Muscle of arm (tissue), 12 donors: ENCODE measurements around the gene VWA8. TPM values are rescaled to one million over a fixed set of nuclear protein-coding genes. Genes with fewer than 3 reads are reported as not detected.

Experiments used
- DNase-seq: peaks from one replicate; pipeline ENCODE4 v3.0.0-alpha.2; 2013
- polyA plus RNA-seq, 12 donors: library from polyadenylated mRNA; unstranded; fragments of 120-200 nt; gene quantifications; one replicate each; pipeline ENCODE4 v1.2.1, GENCODE V29; 2013; ENCODE audit not compliant: insufficient read length in 12 of 12

Gene VWA8
- polyA plus RNA-seq, 12 donors: 8.4 to 11.6 (median 10.4) TPM; not detected in 1

- no peak for DNase-seq
Measured at GRCh38 chr13:41615528-41615855, 345.4 kb downstream of the VWA8 start.

- DNase-seq: no peak
Measured at GRCh38 chr13:41614671-41615527, 346.0 kb downstream of the VWA8 start.

- DNase-seq: peak; percentile 44
Measured at GRCh38 chr13:41613984-41614661, 346.8 kb downstream of the VWA8 start.

GRCh38 chr13:41613471-41613870, 347.4 kb downstream of the VWA8 start:
- DNase-seq: no peak

- DNase-seq: no peak
Measured at GRCh38 chr13:41611385-41611784, 349.5 kb downstream of the VWA8 start.

- no peak for DNase-seq
Measured at GRCh38 chr13:41610404-41610803, 350.5 kb downstream of the VWA8 start.

- no peak for DNase-seq
Measured at GRCh38 chr13:41609828-41610227, 351.1 kb downstream of the VWA8 start.

GRCh38 chr13:41608839-41609177, 352.1 kb downstream of the VWA8 start:
- DNase-seq: no peak

- DNase-seq: no peak
Measured at GRCh38 chr13:41608111-41608838, 352.6 kb downstream of the VWA8 start.

- no peak for DNase-seq
Measured at GRCh38 chr13:41606646-41607045, 354.3 kb downstream of the VWA8 start.

- no peak for DNase-seq
Measured at GRCh38 chr13:41605319-41606285, 355.3 kb downstream of the VWA8 start.

- DNase-seq: no peak
Measured at GRCh38 chr13:41603917-41604316, 357.0 kb downstream of the VWA8 start.

- no peak for DNase-seq
Measured at GRCh38 chr13:41601718-41602445, 359.0 kb downstream of the VWA8 start.

- DNase-seq: no peak
Measured at GRCh38 chr13:41599619-41600018, 361.3 kb downstream of the VWA8 start.

GRCh38 chr13:41597348-41598041, 363.4 kb downstream of the VWA8 start:
- no peak for DNase-seq

GRCh38 chr13:41596190-41596589, 364.7 kb downstream of the VWA8 start:
- DNase-seq: no peak

GRCh38 chr13:41595298-41595697, 365.6 kb downstream of the VWA8 start:
- no peak for DNase-seq

- DNase-seq: no peak
Measured at GRCh38 chr13:41590643-41591042, 370.3 kb downstream of the VWA8 start.

GRCh38 chr13:41590122-41590521, 370.8 kb downstream of the VWA8 start:
- DNase-seq: no peak

GRCh38 chr13:41589434-41589833, 371.5 kb downstream of the VWA8 start:
- no peak for DNase-seq
